NCI-H345 (cell line): ENCODE results near the gene OR2T11.
"Not testable (repeated sequence)": the region's sequence is repeated elsewhere in the genome, so short reads cannot be mapped to it uniquely, and the experiment has no call there.

Experiments
- DNase-seq: peaks from one replicate; lab custom pipeline; 2025; lab: John Stamatoyannopoulos, UW

OR2T11 gene

DNA sequence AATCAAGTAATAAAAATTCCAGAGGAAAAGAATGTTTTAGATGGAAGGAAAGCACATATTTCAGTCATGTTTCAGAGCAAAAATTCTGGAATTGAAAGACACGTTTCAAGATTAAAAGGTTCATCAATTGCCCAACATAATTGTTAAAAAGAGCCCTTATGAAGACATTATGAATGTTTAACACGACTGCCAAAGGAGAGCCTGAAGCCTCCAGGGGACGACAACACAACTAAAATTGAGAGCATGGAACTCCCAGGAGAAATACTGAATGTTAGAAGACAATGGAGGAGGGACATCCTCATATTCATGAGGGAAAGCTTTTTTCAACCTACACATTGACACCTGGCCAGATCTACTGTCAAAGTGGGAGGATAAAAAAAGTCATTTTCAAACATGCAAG is 16.0 kb downstream of the OR2T11 start:
- DNase-seq: peak; percentile 25

DNA sequence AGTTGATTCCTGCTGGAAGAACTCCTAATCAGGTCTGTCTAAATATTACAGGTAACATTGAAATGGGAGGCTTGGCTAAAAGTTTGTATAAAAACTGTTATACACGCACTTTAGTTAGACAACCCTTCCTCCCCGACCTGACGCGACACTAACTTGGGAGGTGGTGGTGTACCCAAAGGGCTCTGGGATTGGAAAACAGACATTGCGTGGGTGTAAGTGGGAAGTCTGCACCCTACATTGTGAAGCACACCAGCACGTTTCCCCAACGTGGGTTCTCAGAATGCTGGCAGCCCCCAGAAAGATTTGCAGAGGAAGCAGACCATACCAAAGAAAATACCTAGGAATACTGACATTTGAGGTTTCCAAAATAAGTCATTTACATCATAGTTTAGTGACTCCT is 16.8 kb downstream of the OR2T11 start:
- DNase-seq: no peak

DNA sequence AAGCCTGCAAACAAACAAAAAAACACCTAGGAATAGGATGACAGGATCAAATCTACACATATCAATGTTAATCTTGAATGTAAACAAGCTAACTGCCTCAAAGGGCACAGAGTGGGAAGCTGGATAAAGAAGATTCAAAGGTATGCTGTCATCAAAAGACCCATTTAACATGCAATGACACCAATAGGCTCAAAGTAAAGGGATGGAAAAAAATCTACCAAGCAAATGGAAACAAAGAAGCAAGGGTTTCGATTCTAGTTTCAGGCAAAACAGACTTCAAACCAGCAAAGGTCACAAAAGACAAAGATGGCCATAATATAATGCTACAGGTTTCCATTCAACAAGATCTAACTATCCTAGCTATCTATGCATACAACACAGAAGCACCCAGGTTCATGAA is 21.1 kb downstream of the OR2T11 start:
- DNase-seq: no peak

- no peak for DNase-seq
These were observed 22.9 kb downstream of the OR2T11 start for GRCh38 chr1:248611883-248612414.

DNA sequence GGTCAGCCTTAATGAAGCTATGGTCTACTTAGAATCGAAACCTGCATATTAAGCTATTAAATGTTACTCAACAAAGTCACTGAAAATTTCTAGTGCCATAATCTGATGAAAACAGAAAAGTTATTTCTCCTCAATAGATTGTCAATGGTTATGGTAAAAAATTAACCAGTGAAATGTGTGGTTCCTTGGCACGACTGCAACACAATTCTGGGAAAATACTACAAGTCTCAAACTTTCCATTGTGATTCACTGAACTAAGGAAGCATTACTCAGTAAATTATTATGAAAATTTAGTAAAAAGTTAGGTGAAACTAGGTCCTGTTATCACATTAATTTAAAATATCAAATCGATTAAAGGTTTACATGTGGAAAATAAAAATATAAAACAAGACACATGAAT is 24.6 kb downstream of the OR2T11 start:
- no peak for DNase-seq

GRCh38 chr1:248599396-248599795 is 35.5 kb downstream of the OR2T11 start:
- DNase-seq: no peak

DNA sequence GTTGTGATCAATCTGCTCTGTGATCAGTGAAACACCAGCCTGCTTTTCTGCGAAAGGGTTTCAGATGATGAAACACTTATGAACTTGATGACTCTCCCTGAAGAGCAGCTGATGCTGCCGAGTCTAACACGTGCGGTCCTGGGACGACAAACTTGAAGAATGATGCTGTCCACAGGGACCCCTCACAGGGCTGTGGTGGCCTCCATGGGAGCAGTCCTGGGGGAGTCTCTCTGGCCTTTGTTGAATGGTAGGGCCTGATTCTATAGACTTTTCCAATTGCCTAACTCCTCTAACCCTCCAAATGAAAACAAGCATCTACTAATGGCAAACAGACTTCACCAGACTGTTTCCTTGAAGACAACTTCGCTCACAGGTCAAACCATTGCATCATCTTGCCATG is 37.3 kb downstream of the OR2T11 start, which contains the start of gene OR2T10:
Gene OR2T10 (minus strand): TSS at position 112 of the 400 bp plus-strand sequence. CDS start 3,932 bp downstream, outside the sequence.
- DNase-seq: no peak

GRCh38 chr1:248596615-248597014 is 38.3 kb downstream of the OR2T11 start:
- no peak for DNase-seq

GRCh38 chr1:248593226-248593625 is 41.7 kb downstream of the OR2T11 start:
- no peak for DNase-seq

- DNase-seq: no peak
These were observed 42.2 kb downstream of the OR2T11 start for GRCh38 chr1:248592655-248593054.

DNA sequence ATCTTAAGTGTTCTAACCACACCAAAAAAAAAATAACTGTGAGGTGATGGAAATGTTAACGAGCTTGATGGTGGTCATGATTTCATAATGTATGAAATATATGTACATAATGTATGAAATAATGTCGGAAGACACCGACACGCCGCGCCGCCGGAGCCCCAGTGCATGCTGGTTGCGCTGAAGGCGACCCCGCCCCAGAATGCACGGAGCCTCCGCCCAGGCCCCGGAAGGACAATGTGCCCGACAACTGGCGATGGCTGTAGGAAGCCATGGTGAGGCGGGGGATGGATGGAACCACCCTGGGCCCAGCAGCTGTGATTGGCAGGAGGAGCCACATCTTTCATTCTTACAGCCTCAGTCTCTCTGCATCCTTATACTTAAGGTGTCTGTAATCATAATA is 44.8 kb downstream of the OR2T11 start:
- no peak for DNase-seq

DNA sequence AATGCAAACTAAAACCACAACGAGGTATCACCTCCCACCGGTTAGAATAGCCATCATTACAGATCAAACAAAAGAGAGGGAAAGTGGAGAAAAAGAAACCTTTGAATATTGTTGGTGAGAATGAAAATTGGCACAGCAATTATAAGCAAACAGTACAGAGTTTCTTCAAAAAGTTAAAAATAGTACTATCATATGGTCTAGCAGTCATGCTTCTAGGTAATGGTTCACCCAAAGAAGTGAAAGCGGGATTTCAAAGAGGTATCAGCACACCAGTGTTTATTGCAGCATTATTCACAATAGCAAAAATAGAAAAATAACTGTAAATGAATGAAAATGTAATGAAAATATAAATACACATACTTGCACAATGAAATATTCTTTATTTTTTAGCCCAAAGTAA is 45.6 kb downstream of the OR2T11 start:
- no peak for DNase-seq

DNA sequence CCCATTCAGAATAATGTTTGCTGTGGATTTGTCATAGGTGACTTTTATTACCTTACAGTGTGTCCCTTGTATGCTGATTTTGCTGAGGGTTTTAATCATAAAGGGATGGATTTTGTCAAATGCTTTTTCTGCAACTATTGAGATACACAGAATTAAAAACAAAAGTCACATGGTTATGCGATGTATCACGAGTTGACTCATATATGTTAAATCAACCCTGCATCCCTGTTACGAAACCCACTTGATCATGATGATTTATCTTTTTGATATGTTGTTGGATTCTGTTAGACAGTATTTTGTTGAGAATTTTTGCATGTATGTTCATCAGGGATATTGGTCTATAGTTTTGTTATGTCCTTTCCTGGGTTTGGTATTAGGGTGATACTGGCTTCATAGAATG is 49.6 kb downstream of the OR2T11 start:
- DNase-seq: no peak

DNA sequence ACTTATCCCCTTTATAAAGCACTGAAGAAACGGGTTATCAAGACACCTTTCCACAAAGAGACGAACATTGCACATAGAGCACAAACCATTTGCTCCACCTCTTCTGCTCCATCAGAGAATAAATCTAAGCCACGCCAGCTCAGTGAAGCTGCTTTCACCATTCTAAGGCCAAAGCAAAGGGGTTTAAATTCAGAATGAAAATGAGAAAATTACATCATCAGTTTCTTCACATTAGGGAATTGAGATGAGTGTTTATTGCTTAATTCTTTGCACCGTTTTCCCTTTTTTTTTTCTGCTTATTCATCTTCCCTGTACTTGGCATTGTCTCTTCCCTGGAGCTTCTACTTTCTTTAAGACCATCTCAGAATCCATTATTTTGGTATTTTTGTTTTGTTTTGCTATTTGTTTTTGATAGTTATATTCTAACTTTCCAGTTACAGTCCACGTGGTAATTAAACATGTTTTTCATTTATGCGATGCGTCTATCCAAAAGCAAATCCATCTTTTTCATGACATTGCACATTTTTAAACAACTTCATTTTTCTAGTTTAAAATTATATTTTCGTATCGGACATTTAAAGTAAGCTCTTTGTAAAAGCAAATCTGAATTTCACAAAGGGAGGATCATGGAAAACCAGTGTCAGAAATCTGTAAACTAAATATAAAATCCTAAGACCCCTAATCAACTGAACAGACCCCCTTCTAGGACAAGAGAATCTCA is 58.5 kb downstream of the OR2T11 start:
- no peak for DNase-seq

DNA sequence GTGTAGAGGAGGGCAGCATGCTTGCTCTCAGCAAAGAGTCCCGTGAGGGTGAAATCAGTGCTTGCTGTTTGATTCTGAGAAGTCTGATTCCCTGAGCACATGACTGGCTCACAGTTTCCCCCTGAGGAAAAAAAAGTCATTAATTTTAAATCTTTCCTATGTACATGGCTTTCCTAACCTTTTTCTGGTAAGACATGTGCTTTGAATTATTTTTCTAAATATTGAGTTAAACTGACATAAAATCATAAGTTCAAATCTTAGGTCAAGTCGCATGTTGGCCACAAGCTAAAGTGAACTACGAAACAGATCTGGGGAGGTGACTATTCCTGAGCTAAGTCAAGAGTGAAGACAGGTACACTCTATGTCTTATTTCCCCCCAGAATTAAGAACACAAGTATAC is 60.2 kb downstream of the OR2T11 start, which contains the start of gene OR2T34:
Gene OR2T34 (minus strand): TSS at position 101 of the 400 bp plus-strand sequence. CDS start 0 bp downstream, at position 101.
- not testable (repeated sequence) for DNase-seq

- not testable (repeated sequence) for DNase-seq
These were observed 61.0 kb downstream of the OR2T11 start for GRCh38 chr1:248573856-248574255.
